Trophoblast cell (in vitro differentiated cells and primary cell): ENCODE measurements around the gene ALLC.

Experiments
- DNase-seq, 2 donors: peaks; one replicate each; pipeline ENCODE4 v3.0.0-alpha.2; 2016
- H2AFZ ChIP-seq: 2 replicates; pipeline ENCODE4 v1.6.1; 2013; ENCODE audit warnings: low read length, moderate library complexity, mild to moderate bottlenecking; ENCODE audit not compliant: insufficient read depth, poor library complexity
- H2AK5ac ChIP-seq: 2 replicates; pipeline ENCODE4 v1.6.1; 2013; ENCODE audit warnings: mild to moderate bottlenecking, low read length
- H2BK120ac ChIP-seq: 2 replicates; pipeline ENCODE4 v1.6.1; 2013; ENCODE audit warnings: low read length, mild to moderate bottlenecking, moderate library complexity; ENCODE audit not compliant: insufficient read depth, poor library complexity
- H2BK12ac ChIP-seq: 2 replicates; pipeline ENCODE4 v1.6.1; 2013; ENCODE audit warnings: mild to moderate bottlenecking, low read length, moderate library complexity
- H2BK5ac ChIP-seq: 2 replicates; pipeline ENCODE4 v1.6.1; 2013; ENCODE audit warnings: low read length, low read depth, moderate library complexity, mild to moderate bottlenecking; ENCODE audit not compliant: poor library complexity
- H3K14ac ChIP-seq: 2 replicates; pipeline ENCODE4 v1.6.1; 2013; ENCODE audit warnings: mild to moderate bottlenecking, low read length
- H3K18ac ChIP-seq: 2 replicates; pipeline ENCODE4 v1.6.1; 2013; ENCODE audit warnings: mild to moderate bottlenecking, low read length
- H3K23ac ChIP-seq: 2 replicates; pipeline ENCODE4 v1.6.1; 2013; ENCODE audit warnings: low read length
- H3K27ac ChIP-seq: 2 replicates; pipeline ENCODE4 v1.5.1; 2013; ENCODE audit warnings: low read depth, mild to moderate bottlenecking, inconsistent platforms, low read length, moderate library complexity
- H3K27me3 ChIP-seq: 2 replicates; pipeline ENCODE4 v1.6.1; 2013; ENCODE audit warnings: inconsistent platforms, mild to moderate bottlenecking, low read length, moderate library complexity; ENCODE audit not compliant: insufficient read depth
- H3K36me3 ChIP-seq, 2 experiments: 1 replicate in 1 of 2; 2 replicates in 1 of 2; pipeline ENCODE4 v1.6.1; 2013; ENCODE audit warnings: low read length in 2 of 2, mild to moderate bottlenecking in 2 of 2, moderate library complexity in 1 of 2; ENCODE audit not compliant: insufficient read depth in 2 of 2, control insufficient read depth in 1 of 2
- H3K4ac ChIP-seq: 2 replicates; pipeline ENCODE4 v1.6.1; 2013; ENCODE audit warnings: low read depth, mild to moderate bottlenecking, low read length, moderate library complexity
- H3K4me1 ChIP-seq, 2 experiments: 1 replicate in 1 of 2; 2 replicates in 1 of 2; pipeline ENCODE4 v1.6.1; 2013; ENCODE audit warnings: low read length in 2 of 2, mild to moderate bottlenecking in 2 of 2, moderate library complexity in 1 of 2; ENCODE audit not compliant: insufficient read depth in 2 of 2, control insufficient read depth in 1 of 2
- H3K4me2 ChIP-seq: 2 replicates; pipeline ENCODE4 v1.6.1; 2013; ENCODE audit warnings: inconsistent platforms, mild to moderate bottlenecking, low read length, moderate library complexity
- H3K4me3 ChIP-seq: 2 replicates; pipeline ENCODE4 v1.5.1; 2013; ENCODE audit warnings: mild to moderate bottlenecking, low read depth, low read length, inconsistent platforms
- H3K79me1 ChIP-seq: one replicate; pipeline ENCODE4 v1.6.1; 2013; ENCODE audit warnings: low read length
- H3K79me2 ChIP-seq: 2 replicates; pipeline ENCODE4 v1.6.1; 2013; ENCODE audit warnings: low read length, mild to moderate bottlenecking; ENCODE audit not compliant: control insufficient read depth, insufficient read depth, poor library complexity
- H3K9ac ChIP-seq: 2 replicates; pipeline ENCODE4 v1.6.1; 2013; ENCODE audit warnings: mild to moderate bottlenecking, low read length
- H3K9me3 ChIP-seq: 2 replicates; pipeline ENCODE4 v1.6.1; 2013; ENCODE audit warnings: low read depth, mild to moderate bottlenecking, control low read depth, inconsistent platforms, low read length; ENCODE audit not compliant: insufficient read depth
- H4K12ac ChIP-seq: 2 replicates; pipeline ENCODE4 v1.6.1; 2013; ENCODE audit warnings: low read depth, mild to moderate bottlenecking, low read length, moderate library complexity
- H4K8ac ChIP-seq: 2 replicates; pipeline ENCODE4 v1.6.1; 2013; ENCODE audit warnings: low read depth, mild to moderate bottlenecking, low read length, moderate library complexity
- H4K91ac ChIP-seq: one replicate; pipeline ENCODE4 v1.6.1; 2013; ENCODE audit warnings: low read depth, mild to moderate bottlenecking, low read length, moderate library complexity
- WGBS: extraction: QIAGEN DNeasy Blood & Tissue Kit; methylation state at CpG from one replicate; pipeline ENCODE4 v1.1.7; 2013; ENCODE audit warnings: missing lambda C conversion rate; ENCODE audit not compliant: insufficient read length, insufficient coverage; ENCODE audit errors: extremely low coverage; 5-methylcytosine and 5-hydroxymethylcytosine counted together

ALLC gene

GRCh38 chr2:3654011-3654410 lies 4.0 kb upstream of the ALLC start:
- Histone ChIP-seq H3K4ac (no peak overlapping the region), H3K27ac (no peak overlapping the region), H3K79me1 (no peaks in the 10 kb centered on the region), H4K12ac (no peak overlapping the region), H2AFZ (no peak overlapping the region), H2BK12ac (no peak overlapping the region), H3K14ac (no peak overlapping the region), H3K23ac (no peak overlapping the region), H3K9me3 (peaks cover 4% of the 10 kb centered on the region), H3K36me3 (no peaks in the 10 kb centered on the region), H2BK120ac (no peak overlapping the region), H3K4me2 (no peak overlapping the region), H4K8ac (no peak overlapping the region), H3K4me1 (no peaks in the 10 kb centered on the region), H2AK5ac (no peak overlapping the region), H3K18ac (no peak overlapping the region), H3K4me3 (no peak overlapping the region), H3K27me3 (peaks cover 2% of the 10 kb centered on the region), H3K79me2 (no peaks in the 10 kb centered on the region), H4K91ac (no peak overlapping the region), H3K9ac (no peak overlapping the region), H2BK5ac (no peak overlapping the region)
- no CpG with 5 or more reads among the region's 10 CpGs for WGBS
- DNase-seq: no peak

DNA sequence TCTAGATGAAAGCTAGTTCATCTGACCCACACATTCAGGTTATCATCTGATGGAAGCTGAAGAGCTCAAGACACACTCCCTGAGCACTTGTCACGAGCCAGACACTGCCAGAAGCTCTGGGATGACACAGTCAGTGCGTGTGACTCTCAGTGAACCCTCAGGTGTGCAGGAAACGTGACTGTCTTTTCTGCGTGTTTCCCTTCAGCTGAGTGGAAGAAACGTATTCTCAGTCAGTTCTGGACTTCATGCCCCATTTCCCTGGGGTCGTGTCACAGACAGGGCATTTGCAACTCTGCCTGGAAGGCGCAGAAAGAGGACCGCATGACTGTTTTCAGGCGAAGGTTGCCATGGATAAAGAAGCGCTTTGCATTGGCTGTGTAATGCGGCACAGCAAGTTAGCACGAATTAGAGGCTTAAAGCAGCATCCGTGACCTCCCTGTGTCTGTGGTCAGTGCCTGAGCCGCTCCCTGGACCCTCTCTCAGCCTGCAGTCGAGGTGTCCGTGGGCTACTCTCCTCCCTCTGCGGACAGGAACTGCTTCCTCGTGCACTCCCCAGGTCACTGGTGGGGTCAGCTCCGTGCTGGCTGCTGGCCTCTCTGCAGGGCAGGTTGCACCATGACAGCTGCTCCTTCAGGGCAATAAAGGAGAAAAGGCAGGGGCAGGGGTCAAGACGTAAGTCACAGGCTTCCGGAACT lies 3.3 kb upstream of the ALLC start:
- DNase-seq: no peak
- H2AFZ ChIP-seq: no peak overlapping the region
- H3K4me2 ChIP-seq: no peak overlapping the region
- H4K12ac ChIP-seq: no peak overlapping the region
- no peak overlapping the region for H2BK120ac ChIP-seq
- H3K4me1 ChIP-seq: no peaks in the 10 kb centered on the region
- H3K79me2 ChIP-seq: no peaks in the 10 kb centered on the region
- H3K4me3 ChIP-seq: no peak overlapping the region
- H3K27ac ChIP-seq: no peak overlapping the region
- H2AK5ac ChIP-seq: no peak overlapping the region
- peaks cover 2% of the 10 kb centered on the region for H3K27me3 ChIP-seq
- H3K79me1 ChIP-seq: no peaks in the 10 kb centered on the region
- H3K23ac ChIP-seq: no peak overlapping the region
- no peak overlapping the region for H4K8ac ChIP-seq
- H2BK12ac ChIP-seq: no peak overlapping the region
- H3K36me3 ChIP-seq: no peaks in the 10 kb centered on the region
- H3K14ac ChIP-seq: no peak overlapping the region
- H3K18ac ChIP-seq: no peak overlapping the region
- no CpG with 5 or more reads among the region's 21 CpGs for WGBS
- no peak overlapping the region for H3K4ac ChIP-seq
- no peak overlapping the region for H4K91ac ChIP-seq
- no peak overlapping the region for H3K9ac ChIP-seq
- no peak overlapping the region for H2BK5ac ChIP-seq
- peaks cover 4% of the 10 kb centered on the region for H3K9me3 ChIP-seq

GRCh38 chr2:3655871-3656761 lies 1.9 kb upstream of the ALLC start:
- no peaks in the 10 kb centered on the region for H3K36me3 ChIP-seq
- no peak overlapping the region for H3K9ac ChIP-seq
- no peak overlapping the region for H2BK12ac ChIP-seq
- H2BK5ac ChIP-seq: no peak overlapping the region
- no peak overlapping the region for H4K12ac ChIP-seq
- H3K4me2 ChIP-seq: no peak overlapping the region
- no peak overlapping the region for H2BK120ac ChIP-seq
- no peaks in the 10 kb centered on the region for H3K4me1 ChIP-seq
- no peak overlapping the region for H3K4ac ChIP-seq
- WGBS: no CpG with 5 or more reads among the region's 28 CpGs
- no peak overlapping the region for H3K14ac ChIP-seq
- H3K23ac ChIP-seq: no peak overlapping the region
- no peak overlapping the region for H2AFZ ChIP-seq
- no peaks in the 10 kb centered on the region for H3K79me1 ChIP-seq
- no peak overlapping the region for H4K91ac ChIP-seq
- H3K27me3 ChIP-seq: peaks cover 2% of the 10 kb centered on the region
- H4K8ac ChIP-seq: no peak overlapping the region
- no peak overlapping the region for H2AK5ac ChIP-seq
- no peak for DNase-seq
- H3K4me3 ChIP-seq: no peak overlapping the region
- H3K9me3 ChIP-seq: peaks cover 4% of the 10 kb centered on the region
- H3K79me2 ChIP-seq: no peaks in the 10 kb centered on the region
- H3K18ac ChIP-seq: no peak overlapping the region
- no peak overlapping the region for H3K27ac ChIP-seq

DNA sequence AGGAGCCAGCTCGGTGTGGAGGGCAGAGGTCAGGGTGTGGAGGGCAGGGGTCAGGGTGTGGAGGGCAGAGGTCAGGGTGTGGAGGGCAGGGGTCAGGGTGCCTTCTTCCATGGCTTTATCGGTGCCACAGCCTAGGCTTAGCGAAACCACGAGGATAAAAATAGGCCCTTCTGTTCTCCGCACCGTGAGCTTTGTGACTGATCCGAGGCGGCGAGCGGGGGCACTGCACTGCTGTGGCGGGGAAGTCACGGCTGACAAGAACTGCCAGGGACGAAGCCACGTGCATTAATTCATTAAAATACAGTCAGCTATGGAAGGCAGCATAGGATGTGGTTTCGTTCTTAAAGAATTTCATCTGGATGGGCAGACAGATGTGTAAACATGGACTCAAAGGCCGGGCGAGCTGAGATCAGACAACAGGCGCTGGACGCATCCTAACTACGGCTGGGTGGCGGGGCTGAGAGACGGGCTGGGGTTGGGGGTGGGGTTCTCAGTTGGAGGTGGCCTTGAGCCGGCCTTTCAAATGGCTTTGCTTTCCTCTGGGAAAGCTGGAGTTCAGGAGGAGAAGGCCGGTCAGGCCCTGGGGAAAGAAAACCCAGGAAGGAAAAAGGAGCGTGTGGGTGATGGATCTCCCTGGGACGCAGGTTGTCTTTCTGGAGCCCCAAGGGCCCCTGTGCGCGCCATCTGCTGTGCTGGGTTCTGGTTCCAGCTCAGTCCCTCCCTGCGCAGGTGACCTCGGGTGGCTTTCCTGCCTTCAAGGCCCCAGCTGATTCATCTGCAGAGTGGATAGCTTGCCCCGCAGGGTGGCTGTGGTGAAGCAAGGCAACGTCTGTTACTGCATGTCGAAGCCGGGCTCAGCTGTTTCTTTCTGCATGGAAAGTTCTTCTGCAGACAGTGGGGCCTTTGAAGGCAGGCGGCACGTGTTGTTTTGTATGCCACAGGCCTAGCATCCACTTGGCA lies 958 bp upstream of the ALLC start:
- no CpG with 5 or more reads among the region's 36 CpGs for WGBS
- peaks cover 4% of the 10 kb centered on the region for H3K9me3 ChIP-seq
- no peak overlapping the region for H4K91ac ChIP-seq
- H3K4me2 ChIP-seq: no peak overlapping the region
- H3K27me3 ChIP-seq: no peaks in the 10 kb centered on the region
- no peak overlapping the region for H3K23ac ChIP-seq
- H2BK12ac ChIP-seq: no peak overlapping the region
- no peak for DNase-seq
- no peak overlapping the region for H4K8ac ChIP-seq
- no peak overlapping the region for H3K4ac ChIP-seq
- H2BK5ac ChIP-seq: no peak overlapping the region
- H3K9ac ChIP-seq: no peak overlapping the region
- H2AK5ac ChIP-seq: no peak overlapping the region
- no peak overlapping the region for H3K27ac ChIP-seq
- no peaks in the 10 kb centered on the region for H3K79me1 ChIP-seq
- no peak overlapping the region for H2BK120ac ChIP-seq
- no peak overlapping the region for H3K14ac ChIP-seq
- H3K18ac ChIP-seq: no peak overlapping the region
- H3K79me2 ChIP-seq: no peaks in the 10 kb centered on the region
- no peak overlapping the region for H4K12ac ChIP-seq
- no peaks in the 10 kb centered on the region for H3K4me1 ChIP-seq
- no peaks in the 10 kb centered on the region for H3K36me3 ChIP-seq
- H3K4me3 ChIP-seq: no peak overlapping the region
- H2AFZ ChIP-seq: no peak overlapping the region
